Measurements from ENCODE around the gene SCNN1A. TPM values are rescaled to one million over a fixed set of nuclear protein-coding genes. Genes with fewer than 3 reads are reported as not detected.

Gene SCNN1A
- total and polyA plus RNA-seq, 2 of the 13 experiments (the other 11 are each of a cell fraction or from before 2014, with no cell fraction given) = 1.5 to 14.6 TPM

DNA sequence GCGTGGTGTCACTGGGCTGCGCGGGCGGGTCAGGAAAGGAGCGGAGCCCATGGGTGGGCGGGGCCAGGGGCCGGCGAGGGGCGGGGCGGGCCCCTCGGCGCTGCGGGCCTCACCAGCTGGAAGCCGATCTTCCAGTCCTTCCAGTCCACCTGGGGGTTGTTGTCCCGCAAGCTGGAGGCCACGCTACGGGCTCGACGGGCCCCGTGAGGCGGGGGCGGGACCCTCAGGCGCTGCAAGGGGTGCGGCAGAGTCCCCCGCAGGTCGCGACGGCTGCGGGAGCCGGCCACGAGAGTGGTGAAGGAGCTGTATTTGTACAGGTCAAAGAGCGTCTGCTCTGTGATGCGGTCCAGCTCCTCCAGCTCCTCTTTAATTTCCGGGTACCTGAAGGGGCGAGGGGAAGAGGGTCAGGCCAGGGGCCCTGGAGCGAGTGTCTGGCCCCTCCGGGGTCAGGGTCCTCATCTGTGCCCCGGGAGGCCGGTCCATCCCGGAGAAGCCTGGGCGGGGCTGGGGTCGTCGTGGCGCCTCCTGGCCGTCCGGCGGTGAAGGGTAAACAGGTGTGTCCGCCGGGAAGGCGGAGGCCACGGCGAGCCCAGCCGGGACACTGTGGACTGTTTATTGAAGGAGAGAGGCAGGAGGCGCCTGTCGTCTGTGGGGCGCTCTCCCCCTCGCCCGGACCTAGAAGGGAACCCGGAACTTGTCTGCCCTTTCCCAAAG is 11.9 kb downstream of the SCNN1A start (continued):
- TF ChIP-seq ZNF562 (CRISPR knock-in tag; IDR thresholded peaks at IDR 0.05; ENCODE audit: borderline replicate concordance) (no peak), HNRNPH1 (optimal IDR thresholded peaks at IDR 0.05; ENCODE audit: low read depth, low read length) (no peak), DR1 (CRISPR knock-in tag; IDR thresholded peaks at IDR 0.05) (no peak), ZNF878 (CRISPR knock-in tag; IDR thresholded peaks at IDR 0.05) (no peak), SAP130 (CRISPR knock-in tag; IDR thresholded peaks at IDR 0.05; ENCODE audit: low read depth) (peak; percentile 63), HMG20A (CRISPR knock-in tag; IDR thresholded peaks at IDR 0.05; ENCODE audit: borderline replicate concordance) (peak; percentile 55; the same call in 1 of the 2 replicates), CREB1 (IDR thresholded peaks at IDR 0.05) (no peak), CREB1 (CRISPR knock-in tag; IDR thresholded peaks at IDR 0.05) (no peak), ZNF552 (CRISPR knock-in tag; IDR thresholded peaks at IDR 0.05; ENCODE audit: borderline replicate concordance) (peak; percentile 28; the same call in 1 of the 2 replicates), ZNF335 (CRISPR knock-in tag; IDR thresholded peaks at IDR 0.05) (no peak; the same call in 1 of the 2 replicates), KDM5B (CRISPR knock-in tag; IDR thresholded peaks at IDR 0.05; ENCODE audit: borderline replicate concordance) (peak; percentile 85; the same call in 1 of the 2 replicates), SOX13 (IDR thresholded peaks at IDR 0.05) (no peak), SOX13 (CRISPR knock-in tag; conservative IDR thresholded peaks at IDR 0.05 in 1 of 2, IDR thresholded peaks at IDR 0.05 in 1 of 2) (no peak; a peak in 1 of 4 replicates), ZBTB43 (CRISPR knock-in tag; conservative IDR thresholded peaks at IDR 0.05) (no peak; the same call in 1 of the 2 replicates), TFE3 (CRISPR knock-in tag; IDR thresholded peaks at IDR 0.05) (peak; percentile 43), FOXA3 (CRISPR knock-in tag; IDR thresholded peaks at IDR 0.05) (peak; percentile 75), RXRA (CRISPR knock-in tag; IDR thresholded peaks at IDR 0.05) (peak; percentile 82), KAT7 (CRISPR knock-in tag; IDR thresholded peaks at IDR 0.05; ENCODE audit: borderline replicate concordance) (0 out of 2 replicates have a peak, but pooled peaks have one; percentile 28), ARID4A (CRISPR knock-in tag; IDR thresholded peaks at IDR 0.05; ENCODE audit: borderline replicate concordance) (peak; percentile 79; the same call in 1 of the 2 replicates)
- TF ChIP-seq, protein P1, sequence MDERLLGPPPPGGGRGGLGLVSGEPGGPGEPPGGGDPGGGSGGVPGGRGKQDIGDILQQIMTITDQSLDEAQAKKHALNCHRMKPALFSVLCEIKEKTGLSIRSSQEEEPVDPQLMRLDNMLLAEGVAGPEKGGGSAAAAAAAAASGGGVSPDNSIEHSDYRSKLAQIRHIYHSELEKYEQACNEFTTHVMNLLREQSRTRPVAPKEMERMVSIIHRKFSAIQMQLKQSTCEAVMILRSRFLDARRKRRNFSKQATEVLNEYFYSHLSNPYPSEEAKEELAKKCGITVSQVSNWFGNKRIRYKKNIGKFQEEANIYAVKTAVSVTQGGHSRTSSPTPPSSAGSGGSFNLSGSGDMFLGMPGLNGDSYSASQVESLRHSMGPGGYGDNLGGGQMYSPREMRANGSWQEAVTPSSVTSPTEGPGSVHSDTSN (CRISPR knock-in tag; IDR thresholded peaks at IDR 0.05) = no peak
- TF ChIP-seq, protein P2, sequence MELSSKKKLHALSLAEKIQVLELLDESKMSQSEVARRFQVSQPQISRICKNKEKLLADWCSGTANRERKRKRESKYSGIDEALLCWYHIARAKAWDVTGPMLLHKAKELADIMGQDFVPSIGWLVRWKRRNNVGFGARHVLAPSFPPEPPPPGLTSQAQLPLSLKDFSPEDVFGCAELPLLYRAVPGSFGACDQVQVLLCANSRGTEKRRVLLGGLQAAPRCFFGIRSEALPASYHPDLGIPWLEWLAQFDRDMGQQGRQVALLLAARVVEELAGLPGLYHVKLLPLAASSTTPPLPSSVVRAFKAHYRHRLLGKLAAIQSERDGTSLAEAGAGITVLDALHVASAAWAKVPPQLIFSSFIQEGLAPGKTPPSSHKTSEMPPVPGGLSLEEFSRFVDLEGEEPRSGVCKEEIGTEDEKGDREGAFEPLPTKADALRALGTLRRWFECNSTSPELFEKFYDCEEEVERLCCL (CRISPR knock-in tag; IDR thresholded peaks at IDR 0.05; ENCODE audit: borderline replicate concordance) = peak; percentile 53; the same call in 1 of the 2 replicates

All from HepG2 (cell line).